Stimulated activated naive CD8-positive, alpha-beta T cell treated with anti-CD3 and anti-CD28 coated beads, Interleukin-15, amount 100 ng/mL, for 72 hours (primary cell): Measurements from ENCODE around the gene CASP5.
A peak's percentile ranks its signal among the peaks of the same experiment; 100 is the strongest.

Experiments used
- ATAC-seq: fragments of 150-1000 bp; cut with Tn5 transposase; 2 replicates; pipeline ENCODE4 v1.10.0; 2021; ENCODE audit warnings: mild to moderate bottlenecking, moderate library complexity
- DNase-seq, 2 donors: peaks; one replicate each; pipeline ENCODE4 v3.0.0; 2021 to 2022
- H3K27ac Mint-ChIP-seq, 2 donors: one replicate each; pipeline ENCODE4 v1.8.0; 2022; ENCODE audit warnings: mild to moderate bottlenecking in 2 of 2, mixed read lengths in 2 of 2, moderate library complexity in 2 of 2
- H3K27me3 Mint-ChIP-seq: one replicate; pipeline ENCODE4 v1.8.0; 2022; ENCODE audit warnings: mixed read lengths
- H3K4me1 Mint-ChIP-seq: one replicate; pipeline ENCODE4 v1.8.0; 2022; ENCODE audit warnings: mild to moderate bottlenecking, mixed read lengths
- H3K4me3 Mint-ChIP-seq, 2 donors: one replicate each; pipeline ENCODE4 v1.8.0; 2022; ENCODE audit warnings: mild to moderate bottlenecking in 2 of 2, mixed read lengths in 2 of 2, moderate library complexity in 1 of 2
- H3K9me3 Mint-ChIP-seq, 2 donors: one replicate each; pipeline ENCODE4 v1.8.0; 2022; ENCODE audit warnings: mixed read lengths in 2 of 2

The CASP5 gene

GRCh38 chr11:104965735-104966134 is 57.2 kb downstream of the CASP5 start:
- H3K4me3 Mint-ChIP-seq, result peak overlapping the region; percentile 4 to 43
- H3K27me3 Mint-ChIP-seq, result no peaks in the 10 kb centered on the region
- peaks cover 47% of the 10 kb centered on the region for H3K4me1 Mint-ChIP-seq
- H3K9me3 Mint-ChIP-seq, result peaks cover 18 to 24% of the 10 kb centered on the region in 2 donors
- no peak overlapping the region for H3K27ac Mint-ChIP-seq
- ATAC-seq, result no peak
- no peak for DNase-seq

GRCh38 chr11:104964247-104964646 is 58.7 kb downstream of the CASP5 start:
- Mint-ChIP-seq H3K4me3 (no peak overlapping the region), H3K4me1 (peaks cover 47% of the 10 kb centered on the region), H3K9me3 (peaks cover 18 to 24% of the 10 kb centered on the region in 2 donors), H3K27ac (no peak overlapping the region), H3K27me3 (no peaks in the 10 kb centered on the region)
- DNase-seq (no peak), ATAC-seq (no peak)

- Mint-ChIP-seq H3K27ac (no peak overlapping the region), H3K4me3 (no peak overlapping the region), H3K4me1 (peaks cover 51% of the 10 kb centered on the region), H3K9me3 (peaks cover 18 to 24% of the 10 kb centered on the region in 2 donors), H3K27me3 (no peaks in the 10 kb centered on the region)
- ATAC-seq (no peak), DNase-seq (no peak)
Observed at GRCh38 chr11:104962852-104963251, 60.1 kb downstream of the CASP5 start.

GRCh38 chr11:104957280-104957679 is 65.7 kb downstream of the CASP5 start:
- ATAC-seq, result no peak
- DNase-seq, result no peak
- Mint-ChIP-seq H3K4me1 (peaks cover 51% of the 10 kb centered on the region), H3K4me3 (no peak overlapping the region), H3K9me3 (peaks cover 0 to 9% of the 10 kb centered on the region in 2 donors), H3K27me3 (no peaks in the 10 kb centered on the region), H3K27ac (peak overlapping the region in 1 of 2 donors; percentile 34)

GRCh38 chr11:104956528-104956927 is 66.4 kb downstream of the CASP5 start:
- Mint-ChIP-seq H3K4me3 (peak overlapping the region in 1 of 2 donors; percentile 12), H3K27ac (no peak overlapping the region), H3K9me3 (peaks cover 0 to 5% of the 10 kb centered on the region in 2 donors), H3K27me3 (no peaks in the 10 kb centered on the region), H3K4me1 (peaks cover 50% of the 10 kb centered on the region)
- DNase-seq (no peak), ATAC-seq (no peak)

- no peak overlapping the region for H3K4me3 Mint-ChIP-seq
- H3K9me3 Mint-ChIP-seq, result peaks cover 0 to 10% of the 10 kb centered on the region in 2 donors
- no peak overlapping the region for H3K27ac Mint-ChIP-seq
- ATAC-seq, result peak; percentile 84
- H3K4me1 Mint-ChIP-seq, result peaks cover 6% of the 10 kb centered on the region
- no peaks in the 10 kb centered on the region for H3K27me3 Mint-ChIP-seq
- DNase-seq, result peak; percentile 16 to 27
Observed at GRCh38 chr11:104946907-104947306, 76.1 kb downstream of the CASP5 start.
